Measurements from ENCODE around the gene DAZAP1.

The DAZAP1 gene

DNA sequence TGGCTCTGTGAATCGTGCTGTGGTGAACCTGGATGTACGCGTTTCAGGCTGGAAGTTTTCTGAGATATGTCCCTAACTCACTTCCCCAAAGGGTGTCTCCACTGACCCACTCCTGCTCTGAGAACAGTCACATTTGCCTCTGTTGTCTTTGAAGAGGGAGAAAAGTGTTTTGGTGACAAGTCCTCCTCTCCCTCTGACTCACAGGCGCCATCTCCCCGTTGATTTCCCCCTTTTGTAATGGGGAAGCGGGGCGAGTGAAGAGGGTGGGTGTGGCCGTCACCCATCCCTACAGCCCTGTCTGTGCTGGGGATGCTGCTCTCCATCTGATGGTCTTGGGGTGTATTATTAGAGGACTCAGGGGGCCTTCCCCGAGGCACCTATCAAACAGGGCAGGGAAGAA lies 52.1 kb downstream of the DAZAP1 start:
- no peak for DNase-seq (ENCODE audit: low spot score)

DNA sequence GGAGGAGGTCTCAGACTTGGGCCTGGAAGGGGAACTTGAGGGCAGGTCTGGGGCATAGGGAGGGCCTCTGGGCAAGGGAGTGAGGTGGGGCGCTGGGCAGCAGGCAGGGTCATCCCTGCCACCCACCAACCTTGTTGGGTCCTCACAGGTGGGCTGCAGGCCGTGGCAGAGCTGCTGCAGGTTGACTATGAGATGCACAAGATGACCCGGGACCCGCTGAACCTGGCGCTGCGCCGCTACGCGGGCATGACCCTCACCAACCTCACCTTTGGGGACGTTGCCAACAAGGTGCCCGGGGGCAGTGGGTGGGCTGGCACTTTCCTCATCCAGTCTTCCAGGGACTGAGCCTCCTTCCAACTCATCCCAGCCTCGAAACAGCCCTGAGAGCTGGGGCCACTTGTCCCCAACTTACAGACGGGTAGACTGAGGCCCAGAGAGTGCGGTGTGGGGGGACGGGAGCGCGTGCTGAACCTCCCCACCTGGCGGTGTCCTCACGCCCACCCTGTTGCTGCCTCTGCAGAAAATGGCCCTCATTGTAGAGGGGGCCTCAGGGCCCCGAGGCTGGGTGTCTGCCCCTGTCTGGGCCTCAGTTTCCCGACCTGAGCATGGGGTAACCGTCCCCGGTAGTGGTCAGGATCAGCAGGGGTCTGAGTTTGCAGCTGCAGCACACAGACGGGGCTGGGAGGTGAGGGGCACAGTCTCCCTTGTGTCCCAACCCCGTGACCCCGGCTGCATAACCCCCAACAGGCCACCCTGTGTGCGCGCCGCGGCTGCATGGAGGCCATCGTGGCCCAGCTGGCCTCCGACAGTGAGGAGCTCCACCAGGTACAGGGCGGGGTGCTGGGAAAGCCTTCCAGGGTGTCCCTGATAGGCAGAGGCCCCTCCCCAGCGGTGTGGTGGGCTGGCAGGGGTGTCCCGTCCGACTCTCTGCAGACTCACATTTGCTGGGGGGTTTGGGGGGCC lies 52.9 kb downstream of the DAZAP1 start:
- DNase-seq (ENCODE audit: low spot score) = no peak

DNA sequence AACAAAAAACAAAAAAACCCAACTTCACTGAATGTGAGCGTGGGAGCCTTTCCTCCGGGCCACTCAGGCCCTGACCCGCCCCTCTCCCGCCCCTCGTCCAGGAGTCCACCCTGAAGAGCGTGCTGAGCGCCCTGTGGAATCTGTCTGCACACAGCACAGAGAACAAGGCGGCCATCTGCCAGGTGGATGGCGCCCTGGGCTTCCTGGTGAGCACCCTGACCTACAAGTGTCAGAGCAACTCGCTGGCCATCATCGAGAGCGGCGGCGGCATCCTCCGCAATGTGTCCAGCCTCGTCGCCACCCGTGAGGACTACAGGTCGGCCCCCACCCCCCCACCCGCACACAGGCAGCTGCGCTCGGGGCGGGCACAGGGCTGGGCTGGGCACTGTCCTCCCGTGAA lies 54.5 kb downstream of the DAZAP1 start:
- no peak for DNase-seq (ENCODE audit: low spot score)

DNA sequence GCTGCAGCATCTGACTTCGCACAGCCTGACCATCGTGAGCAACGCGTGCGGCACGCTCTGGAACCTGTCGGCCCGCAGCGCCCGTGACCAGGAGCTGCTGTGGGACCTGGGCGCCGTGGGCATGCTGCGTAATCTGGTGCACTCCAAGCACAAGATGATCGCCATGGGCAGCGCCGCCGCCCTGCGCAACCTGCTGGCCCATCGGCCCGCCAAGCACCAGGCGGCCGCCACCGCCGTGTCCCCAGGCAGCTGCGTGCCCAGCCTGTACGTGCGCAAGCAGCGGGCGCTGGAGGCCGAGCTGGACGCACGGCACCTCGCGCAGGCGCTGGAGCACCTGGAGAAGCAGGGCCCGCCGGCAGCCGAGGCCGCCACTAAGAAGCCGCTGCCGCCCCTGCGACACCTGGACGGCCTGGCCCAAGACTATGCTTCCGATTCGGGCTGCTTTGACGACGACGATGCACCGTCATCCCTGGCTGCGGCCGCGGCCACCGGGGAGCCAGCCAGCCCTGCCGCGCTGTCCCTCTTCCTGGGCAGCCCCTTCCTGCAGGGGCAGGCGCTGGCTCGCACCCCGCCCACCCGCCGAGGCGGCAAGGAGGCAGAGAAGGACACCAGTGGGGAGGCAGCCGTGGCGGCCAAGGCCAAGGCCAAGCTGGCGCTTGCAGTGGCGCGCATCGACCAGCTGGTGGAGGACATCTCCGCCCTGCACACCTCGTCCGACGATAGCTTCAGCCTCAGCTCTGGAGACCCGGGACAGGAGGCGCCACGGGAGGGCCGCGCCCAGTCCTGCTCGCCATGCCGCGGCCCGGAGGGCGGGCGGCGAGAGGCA lies 58.0 kb downstream of the DAZAP1 start:
- DNase-seq (ENCODE audit: low spot score) = no peak

DNA sequence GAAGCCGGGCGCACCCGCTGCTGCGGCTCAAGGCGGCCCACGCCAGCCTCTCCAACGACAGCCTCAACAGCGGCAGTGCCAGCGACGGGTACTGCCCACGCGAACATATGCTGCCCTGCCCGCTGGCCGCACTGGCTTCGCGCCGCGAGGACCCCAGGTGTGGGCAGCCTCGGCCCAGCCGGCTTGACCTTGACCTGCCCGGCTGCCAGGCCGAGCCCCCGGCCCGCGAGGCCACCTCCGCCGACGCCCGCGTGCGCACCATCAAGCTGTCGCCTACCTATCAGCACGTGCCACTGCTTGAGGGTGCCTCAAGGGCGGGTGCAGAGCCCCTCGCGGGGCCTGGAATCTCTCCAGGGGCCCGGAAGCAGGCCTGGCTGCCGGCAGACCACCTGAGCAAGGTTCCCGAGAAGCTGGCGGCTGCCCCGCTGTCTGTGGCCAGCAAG lies 58.7 kb downstream of the DAZAP1 start:
- DNase-seq (ENCODE audit: low spot score) = no peak

DNA sequence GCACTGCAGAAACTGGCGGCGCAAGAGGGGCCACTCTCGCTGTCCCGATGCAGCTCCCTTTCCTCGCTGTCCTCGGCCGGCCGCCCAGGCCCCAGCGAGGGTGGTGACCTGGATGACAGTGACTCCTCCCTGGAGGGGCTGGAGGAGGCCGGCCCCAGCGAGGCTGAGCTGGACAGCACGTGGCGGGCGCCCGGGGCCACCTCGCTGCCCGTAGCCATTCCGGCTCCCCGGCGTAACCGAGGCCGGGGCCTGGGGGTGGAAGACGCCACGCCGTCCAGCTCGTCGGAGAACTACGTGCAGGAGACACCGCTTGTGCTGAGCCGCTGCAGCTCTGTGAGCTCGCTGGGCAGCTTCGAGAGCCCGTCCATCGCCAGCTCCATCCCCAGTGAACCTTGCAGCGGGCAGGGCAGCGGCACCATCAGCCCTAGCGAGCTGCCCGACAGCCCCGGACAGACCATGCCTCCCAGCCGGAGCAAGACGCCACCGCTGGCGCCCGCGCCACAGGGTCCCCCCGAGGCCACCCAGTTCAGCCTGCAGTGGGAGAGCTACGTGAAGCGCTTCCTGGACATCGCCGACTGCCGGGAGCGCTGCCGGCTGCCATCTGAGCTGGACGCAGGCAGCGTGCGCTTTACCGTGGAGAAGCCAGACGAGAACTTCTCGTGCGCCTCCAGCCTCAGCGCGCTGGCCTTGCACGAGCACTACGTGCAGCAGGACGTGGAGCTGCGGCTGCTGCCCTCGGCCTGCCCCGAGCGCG lies 59.3 kb downstream of the DAZAP1 start:
- no peak for DNase-seq (ENCODE audit: low spot score)

DNA sequence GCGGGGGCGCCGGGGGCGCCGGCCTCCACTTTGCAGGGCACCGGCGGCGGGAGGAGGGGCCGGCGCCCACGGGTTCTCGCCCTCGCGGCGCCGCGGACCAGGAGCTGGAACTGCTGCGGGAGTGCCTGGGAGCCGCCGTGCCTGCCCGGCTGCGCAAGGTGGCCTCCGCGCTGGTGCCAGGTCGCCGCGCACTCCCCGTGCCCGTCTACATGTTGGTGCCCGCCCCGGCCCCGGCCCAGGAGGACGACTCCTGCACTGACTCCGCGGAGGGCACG lies 59.8 kb downstream of the DAZAP1 start:
- no peak for DNase-seq (ENCODE audit: low spot score)

DNA sequence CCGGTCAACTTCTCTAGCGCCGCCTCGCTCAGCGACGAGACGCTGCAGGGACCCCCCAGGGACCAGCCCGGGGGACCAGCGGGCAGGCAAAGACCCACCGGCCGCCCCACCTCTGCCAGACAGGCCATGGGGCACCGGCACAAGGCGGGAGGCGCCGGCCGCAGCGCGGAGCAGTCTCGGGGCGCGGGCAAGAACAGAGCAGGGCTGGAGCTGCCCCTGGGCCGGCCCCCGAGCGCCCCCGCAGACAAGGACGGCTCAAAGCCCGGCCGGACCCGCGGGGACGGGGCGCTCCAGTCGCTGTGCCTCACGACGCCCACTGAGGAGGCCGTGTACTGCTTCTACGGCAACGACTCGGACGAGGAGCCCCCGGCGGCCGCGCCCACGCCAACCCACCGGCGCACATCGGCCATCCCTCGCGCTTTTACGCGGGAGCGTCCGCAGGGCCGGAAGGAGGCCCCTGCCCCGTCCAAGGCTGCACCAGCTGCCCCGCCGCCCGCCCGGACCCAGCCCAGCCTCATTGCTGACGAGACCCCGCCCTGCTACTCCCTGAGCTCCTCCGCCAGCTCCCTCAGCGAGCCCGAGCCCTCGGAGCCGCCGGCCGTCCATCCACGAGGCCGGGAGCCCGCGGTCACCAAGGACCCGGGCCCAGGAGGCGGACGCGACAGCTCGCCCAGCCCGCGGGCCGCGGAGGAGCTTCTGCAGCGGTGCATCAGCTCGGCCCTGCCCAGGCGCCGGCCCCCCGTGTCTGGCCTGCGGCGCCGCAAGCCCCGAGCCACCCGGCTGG lies 60.3 kb downstream of the DAZAP1 start:
- no peak for DNase-seq (ENCODE audit: low spot score)

DNA sequence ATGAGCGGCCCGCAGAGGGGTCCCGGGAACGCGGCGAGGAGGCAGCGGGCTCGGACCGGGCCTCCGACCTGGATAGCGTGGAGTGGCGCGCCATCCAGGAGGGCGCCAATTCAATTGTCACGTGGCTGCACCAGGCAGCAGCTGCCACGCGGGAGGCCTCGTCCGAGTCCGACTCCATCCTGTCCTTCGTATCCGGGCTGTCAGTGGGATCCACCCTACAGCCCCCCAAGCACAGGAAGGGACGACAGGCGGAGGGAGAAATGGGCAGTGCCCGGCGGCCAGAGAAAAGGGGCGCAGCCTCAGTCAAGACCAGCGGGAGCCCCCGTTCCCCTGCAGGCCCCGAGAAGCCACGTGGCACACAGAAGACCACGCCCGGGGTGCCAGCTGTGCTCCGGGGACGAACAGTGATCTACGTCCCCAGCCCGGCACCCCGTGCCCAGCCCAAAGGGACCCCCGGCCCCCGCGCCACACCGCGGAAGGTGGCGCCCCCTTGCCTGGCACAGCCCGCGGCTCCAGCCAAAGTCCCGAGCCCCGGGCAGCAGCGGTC lies 61.0 kb downstream of the DAZAP1 start:
- no peak for DNase-seq (ENCODE audit: low spot score)

DNA sequence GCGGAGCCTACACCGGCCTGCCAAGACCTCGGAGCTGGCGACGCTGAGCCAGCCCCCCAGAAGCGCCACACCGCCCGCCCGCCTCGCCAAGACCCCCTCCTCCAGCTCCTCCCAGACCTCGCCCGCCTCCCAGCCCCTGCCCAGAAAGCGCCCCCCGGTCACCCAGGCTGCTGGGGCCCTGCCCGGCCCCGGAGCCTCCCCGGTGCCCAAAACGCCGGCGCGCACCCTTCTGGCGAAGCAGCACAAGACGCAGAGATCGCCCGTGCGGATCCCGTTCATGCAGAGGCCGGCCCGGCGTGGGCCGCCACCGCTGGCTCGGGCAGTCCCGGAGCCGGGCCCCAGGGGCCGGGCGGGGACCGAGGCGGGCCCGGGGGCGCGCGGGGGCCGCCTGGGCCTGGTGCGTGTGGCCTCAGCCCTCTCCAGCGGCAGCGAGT lies 61.5 kb downstream of the DAZAP1 start:
- peak; percentile 44 for DNase-seq (ENCODE audit: low spot score)

DNA sequence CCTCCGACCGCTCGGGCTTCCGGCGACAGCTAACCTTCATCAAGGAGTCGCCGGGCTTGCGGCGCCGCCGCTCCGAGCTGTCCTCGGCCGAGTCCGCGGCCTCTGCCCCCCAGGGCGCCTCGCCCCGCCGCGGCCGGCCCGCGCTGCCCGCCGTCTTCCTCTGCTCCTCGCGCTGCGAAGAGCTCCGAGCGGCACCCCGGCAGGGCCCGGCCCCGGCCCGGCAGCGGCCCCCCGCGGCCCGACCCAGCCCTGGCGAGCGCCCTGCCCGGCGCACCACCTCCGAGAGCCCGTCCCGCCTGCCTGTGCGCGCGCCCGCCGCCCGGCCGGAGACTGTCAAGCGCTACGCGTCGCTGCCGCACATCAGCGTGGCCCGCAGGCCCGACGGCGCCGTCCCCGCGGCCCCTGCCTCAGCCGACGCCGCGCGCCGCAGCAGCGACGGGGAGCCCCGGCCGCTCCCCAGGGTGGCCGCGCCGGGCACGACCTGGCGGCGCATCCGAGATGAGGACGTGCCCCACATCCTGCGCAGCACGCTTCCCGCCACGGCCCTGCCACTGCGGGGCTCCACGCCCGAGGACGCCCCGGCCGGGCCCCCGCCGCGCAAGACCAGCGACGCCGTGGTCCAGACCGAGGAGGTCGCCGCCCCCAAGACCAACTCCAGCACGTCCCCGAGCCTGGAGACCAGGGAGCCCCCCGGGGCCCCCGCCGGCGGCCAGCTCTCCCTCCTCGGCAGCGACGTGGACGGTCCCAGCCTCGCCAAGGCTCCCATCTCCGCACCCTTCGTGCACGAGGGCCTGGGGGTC lies 62.1 kb downstream of the DAZAP1 start:
- peak; percentile 25 for DNase-seq (ENCODE audit: low spot score)

DNA sequence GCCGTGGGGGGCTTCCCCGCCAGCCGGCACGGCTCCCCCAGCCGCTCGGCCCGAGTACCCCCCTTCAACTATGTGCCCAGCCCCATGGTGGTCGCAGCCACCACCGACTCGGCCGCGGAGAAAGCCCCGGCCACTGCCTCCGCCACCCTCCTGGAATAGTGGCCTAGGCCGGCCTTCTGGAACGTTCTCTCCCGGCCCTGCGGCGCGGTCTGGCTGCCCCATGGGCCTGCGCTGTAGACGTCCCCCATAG lies 62.6 kb downstream of the DAZAP1 start:
- no peak for DNase-seq (ENCODE audit: low spot score)

DNA sequence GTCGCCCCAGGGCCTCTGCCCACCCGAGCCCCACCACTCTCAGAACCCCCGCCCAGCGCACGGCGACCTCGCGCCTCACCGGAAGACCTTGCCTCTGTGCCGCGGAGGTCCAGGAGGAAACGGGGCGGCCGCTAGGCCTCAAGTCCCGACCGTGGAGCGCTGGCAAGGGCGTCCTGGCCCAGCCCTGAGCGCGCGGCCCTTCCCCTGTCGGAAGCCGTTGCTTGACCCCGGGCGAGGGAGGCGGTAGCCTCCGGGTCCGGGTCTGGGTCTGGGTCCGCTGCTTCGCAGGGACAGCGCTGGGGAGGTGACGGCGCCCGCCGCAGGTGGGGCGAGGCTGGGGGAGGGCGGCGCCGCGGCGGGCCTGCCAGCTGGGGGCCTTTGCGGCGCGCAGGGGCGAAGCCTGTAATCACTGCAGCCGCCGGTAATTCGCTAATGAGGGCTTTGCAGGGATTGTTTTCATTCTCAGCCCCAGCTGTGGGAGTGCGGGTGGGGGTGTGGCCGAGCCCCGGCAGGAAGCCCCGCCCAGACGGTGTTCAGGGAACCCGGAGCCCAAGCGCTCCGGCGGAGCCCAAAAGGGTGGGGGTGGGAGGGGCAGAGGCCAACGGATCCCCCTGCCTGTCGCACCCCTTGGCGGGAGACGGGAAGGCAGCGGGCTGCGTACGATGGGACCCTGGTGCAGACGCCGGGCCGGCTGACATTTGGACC lies 63.1 kb downstream of the DAZAP1 start:
- peak; percentile 74 for DNase-seq (ENCODE audit: low spot score)

DNA sequence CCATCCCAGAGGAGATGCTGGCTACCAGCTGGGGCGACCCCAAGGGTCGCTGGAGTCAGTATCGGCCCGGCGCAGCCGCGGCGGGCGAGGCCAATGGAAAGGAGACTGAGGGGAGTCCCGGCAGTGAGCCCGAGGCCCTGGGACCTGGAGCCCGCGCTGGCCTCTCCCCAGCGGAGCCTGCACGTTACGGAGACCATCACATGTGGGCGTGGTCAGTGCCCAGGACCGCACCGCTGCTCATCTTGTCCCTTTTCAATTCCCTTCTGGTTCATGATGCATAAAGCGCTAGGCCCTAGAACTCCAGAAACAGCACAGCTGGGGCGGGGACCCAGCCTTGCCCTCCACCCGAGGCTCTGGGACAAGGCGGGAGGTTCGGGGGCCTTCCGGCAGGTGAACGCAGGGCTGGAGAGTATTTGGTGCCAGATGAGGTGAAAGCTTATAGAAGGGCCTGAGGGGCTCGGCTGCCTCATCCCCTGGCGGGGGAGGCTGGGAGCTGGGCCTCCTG lies 63.7 kb downstream of the DAZAP1 start:
- DNase-seq (ENCODE audit: low spot score) = peak; percentile 24

DNA sequence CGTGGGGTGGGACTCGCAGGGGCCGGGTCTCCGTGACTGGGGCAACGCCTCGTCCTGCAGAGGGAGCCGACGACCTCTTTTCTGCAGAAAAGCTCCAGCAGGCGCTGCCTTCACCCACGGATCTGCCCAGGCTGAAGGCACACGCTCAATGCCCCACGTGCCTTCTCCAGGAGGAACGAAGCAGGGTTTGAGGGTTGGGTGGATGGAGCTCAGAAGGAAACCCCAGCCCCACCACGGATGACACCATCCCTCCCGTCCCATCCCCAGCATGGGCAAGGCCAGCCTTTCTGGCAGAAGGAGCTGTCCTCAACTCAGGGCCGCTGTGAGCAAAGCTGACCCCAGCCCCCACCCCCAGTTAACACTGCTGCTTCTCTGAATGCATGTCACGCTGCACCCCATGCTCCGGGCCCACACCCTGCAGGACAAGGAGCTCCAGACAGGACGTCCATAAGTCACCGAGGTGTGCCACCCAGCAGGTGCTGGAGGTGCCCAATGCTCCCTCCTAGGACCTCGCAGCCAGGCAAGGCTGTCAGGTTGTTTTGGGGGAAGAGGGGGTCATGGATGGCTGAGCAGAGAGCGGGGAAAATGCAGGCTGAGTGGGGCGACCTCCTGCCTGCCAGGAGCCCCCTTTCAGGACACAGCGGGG lies 64.3 kb downstream of the DAZAP1 start:
- no peak for DNase-seq (ENCODE audit: low spot score)

DNA sequence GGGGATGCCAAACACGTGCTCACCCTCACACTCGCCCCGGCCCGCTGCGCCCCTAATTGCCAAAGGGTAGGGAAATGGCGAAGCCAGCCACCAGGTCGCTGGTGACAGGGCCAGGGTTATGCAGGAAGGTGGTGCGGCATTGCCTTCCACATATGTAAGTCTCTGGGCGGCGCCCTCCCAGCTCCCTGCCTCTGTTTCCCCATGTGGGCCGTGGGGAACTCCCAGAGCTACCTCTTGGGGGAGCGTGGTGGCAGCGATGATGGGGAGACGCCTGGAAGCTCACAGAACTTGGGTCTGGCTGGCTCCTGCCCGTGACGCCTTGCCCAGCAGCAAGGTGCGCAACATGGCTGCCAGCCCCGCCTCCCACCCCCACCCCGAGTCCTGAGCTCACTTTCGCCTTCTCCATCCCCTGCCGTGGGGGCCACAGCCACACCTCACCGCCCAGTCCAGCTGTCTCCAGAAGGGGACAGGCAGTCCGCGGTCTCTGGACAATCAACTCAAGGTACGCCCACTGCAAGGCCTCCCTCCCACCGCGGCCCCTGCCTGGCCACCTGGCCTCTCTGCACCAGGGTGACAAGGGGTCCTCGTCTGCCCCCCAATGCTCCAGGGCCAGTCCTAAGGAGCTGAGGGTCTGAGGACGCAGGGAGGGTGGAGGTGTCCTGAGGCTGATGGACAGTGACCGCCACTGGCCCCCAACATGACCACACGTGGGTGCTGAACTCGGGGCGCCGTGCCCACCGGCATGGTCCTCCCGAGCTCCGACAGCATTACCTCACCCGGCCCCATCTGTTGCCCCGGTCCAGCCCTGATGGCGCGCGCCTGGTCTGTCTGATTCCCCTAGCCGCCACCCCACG lies 65.1 kb downstream of the DAZAP1 start:
- no peak for DNase-seq (ENCODE audit: low spot score)

DNA sequence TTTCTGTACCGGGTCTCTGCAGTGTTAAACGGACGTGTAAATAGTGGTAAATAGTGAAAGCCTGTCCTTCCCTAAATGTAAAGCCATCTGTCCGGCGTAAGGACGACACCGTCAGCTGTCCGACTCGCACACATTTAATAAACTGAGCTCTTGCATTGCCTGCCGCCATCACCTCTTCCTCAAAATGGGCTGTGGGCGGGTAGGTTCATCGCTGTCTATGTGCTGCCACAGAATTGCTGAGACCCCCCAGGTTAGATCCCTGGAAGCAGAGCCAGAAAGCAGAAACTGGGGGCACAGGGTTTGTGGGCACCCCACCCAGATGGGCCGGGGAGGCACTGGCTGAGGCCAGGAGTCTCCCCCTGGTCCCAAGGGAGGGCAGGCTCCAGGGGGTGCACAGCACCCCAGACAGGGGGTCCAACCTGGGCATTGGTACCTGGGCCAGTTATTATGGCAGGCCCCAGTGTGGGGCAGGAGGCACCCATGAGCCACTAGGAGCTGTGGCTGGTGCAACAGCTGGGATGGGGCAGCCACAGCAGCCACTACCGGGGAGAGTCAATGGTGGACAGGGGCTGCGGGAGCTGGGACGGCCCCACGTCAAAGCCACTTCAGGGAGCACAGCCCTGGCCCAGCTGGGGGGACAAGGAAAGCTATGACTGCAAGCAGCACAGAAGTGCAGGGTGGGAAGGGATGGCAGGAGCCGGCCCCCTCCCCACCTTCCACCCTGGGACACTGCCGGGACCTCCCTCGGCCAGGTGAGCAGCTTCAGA lies 65.9 kb downstream of the DAZAP1 start:
- no peak for DNase-seq (ENCODE audit: low spot score)

All from LoVo (cell line).